ENCODE results near the gene KATNB1.

Gene KATNB1

DNA sequence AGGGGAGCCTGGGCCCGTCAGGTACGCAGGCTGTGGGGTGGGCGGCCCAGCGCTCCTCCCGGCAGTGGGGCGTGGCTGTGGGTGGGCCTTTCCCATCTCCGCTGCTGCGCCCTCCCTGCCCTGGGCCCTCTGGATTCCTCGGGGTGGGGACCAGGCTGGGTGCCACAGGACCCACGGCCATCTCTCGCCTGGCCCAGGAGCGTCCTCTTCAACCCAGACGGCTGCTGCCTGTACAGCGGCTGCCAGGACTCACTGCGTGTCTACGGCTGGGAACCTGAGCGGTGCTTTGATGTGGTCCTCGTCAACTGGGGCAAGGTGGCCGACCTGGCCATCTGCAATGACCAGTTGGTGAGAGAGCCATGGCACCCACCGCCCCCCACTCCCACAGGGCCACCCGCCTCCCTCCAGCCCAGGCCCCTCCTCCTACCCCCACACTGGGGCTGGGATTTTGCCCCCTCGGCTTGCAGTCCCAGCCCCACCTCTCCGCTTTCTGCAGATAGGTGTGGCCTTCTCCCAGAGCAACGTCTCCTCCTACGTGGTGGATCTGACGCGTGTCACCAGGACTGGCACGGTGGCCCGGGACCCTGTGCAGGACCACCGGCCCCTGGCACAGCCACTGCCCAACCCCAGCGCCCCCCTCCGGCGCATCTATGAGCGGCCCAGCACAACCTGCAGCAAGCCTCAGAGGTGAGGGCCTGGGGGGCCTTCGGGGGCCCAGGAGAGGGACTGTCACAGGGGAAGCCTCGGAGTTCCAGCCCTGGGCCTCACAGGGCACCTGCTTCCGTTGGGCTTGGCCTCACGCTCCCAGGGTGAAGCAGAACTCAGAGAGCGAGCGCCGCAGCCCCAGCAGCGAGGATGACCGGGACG is 17.2 kb downstream of the KATNB1 start:
- DNase-seq: no peak
- TF ChIP-seq CTCF (IDR thresholded peaks at IDR 0.05; ENCODE audit: low read length) (no peak), EZH2 (optimal IDR thresholded peaks at IDR 0.05; ENCODE audit: low read depth, low read length) (no peak), EZH2phosphoT487 (IDR thresholded peaks at IDR 0.05; ENCODE audit: low read length) (no peak)
- Histone ChIP-seq H3K4me1 (ENCODE audit: low read length) (no peaks in the 10 kb centered on the region), H3F3A (ENCODE audit: insufficient read depth, low read length) (no peaks in the 10 kb centered on the region), H3K4me2 (ENCODE audit: low read depth, low read length) (no peak overlapping the region), H3K36me3 (replicated peaks; ENCODE audit: insufficient read depth, low read length) (no peaks in the 10 kb centered on the region), H3K9me2 (replicated peaks; ENCODE audit: insufficient read depth, low read length) (no peaks in the 10 kb centered on the region), H3K27ac (ENCODE audit: low read length) (no peak overlapping the region), H3K4me3 (ENCODE audit: low read length) (no peak overlapping the region), H4K20me1 (ENCODE audit: insufficient read depth, low read length) (no peaks in the 10 kb centered on the region), H3K9ac (ENCODE audit: low read length) (no peak overlapping the region), H2AFZ (ENCODE audit: low read length) (no peak overlapping the region), H3K79me2 (ENCODE audit: low read length) (no peaks in the 10 kb centered on the region), H3K9me3 (replicated peaks; ENCODE audit: insufficient read depth, low read length) (no peaks in the 10 kb centered on the region), H3K27me3 (replicated peaks; ENCODE audit: insufficient read depth, low read length) (no peaks in the 10 kb centered on the region)

DNA sequence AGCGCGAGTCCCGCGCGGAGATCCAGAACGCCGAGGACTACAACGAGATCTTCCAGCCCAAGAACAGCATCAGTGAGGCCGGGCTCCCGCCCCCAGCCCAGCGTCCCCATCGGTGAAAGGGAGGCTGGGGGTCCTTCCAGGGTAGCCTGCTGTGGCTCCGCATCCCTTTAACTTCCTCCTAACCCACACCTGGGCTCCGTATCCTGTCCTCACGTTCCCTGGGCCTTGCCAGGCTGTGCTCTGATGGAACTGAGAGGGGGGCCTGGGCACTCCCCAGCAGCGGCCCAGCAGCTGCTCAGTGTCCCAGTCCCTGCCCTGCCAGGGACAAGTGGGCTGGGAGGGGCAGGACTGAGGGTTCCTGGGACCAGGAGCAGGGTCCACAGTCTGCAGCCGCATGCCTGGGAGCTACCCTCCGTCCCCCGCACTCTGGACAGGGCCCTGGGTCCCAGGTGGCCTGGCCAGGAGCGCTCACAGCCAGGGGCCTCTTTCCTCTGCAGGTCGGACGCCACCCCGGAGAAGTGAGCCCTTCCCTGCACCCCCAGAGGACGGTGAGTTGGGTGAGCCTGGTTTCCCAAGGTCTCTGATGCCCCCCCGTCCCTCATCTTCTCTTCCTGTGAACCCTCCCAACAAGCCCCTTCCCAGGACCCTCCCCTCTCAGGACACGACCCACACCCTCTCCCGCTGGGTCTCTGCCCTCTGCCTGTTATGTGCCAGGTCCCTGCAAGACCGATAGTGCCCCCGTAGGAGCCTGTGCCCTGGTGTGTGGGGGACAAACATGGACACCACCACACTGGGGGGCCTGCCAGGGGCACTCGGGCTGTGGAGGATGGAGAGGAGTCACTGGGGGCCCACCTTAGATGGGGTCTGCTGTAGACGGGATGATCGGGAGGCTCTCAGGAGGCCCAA is 18.1 kb downstream of the KATNB1 start:
- no peaks in the 10 kb centered on the region for H3K9me2 ChIP-seq (replicated peaks; ENCODE audit: insufficient read depth, low read length)
- H3K4me2 ChIP-seq (ENCODE audit: low read depth, low read length): no peak overlapping the region
- no peaks in the 10 kb centered on the region for H3K4me1 ChIP-seq (ENCODE audit: low read length)
- H3K9ac ChIP-seq (ENCODE audit: low read length): no peak overlapping the region
- H3K9me3 ChIP-seq (replicated peaks; ENCODE audit: insufficient read depth, low read length): no peaks in the 10 kb centered on the region
- no peak overlapping the region for H3K27ac ChIP-seq (ENCODE audit: low read length)
- no peaks in the 10 kb centered on the region for H4K20me1 ChIP-seq (ENCODE audit: insufficient read depth, low read length)
- TF ChIP-seq CTCF (IDR thresholded peaks at IDR 0.05; ENCODE audit: low read length) (no peak), EZH2 (optimal IDR thresholded peaks at IDR 0.05; ENCODE audit: low read depth, low read length) (no peak), EZH2phosphoT487 (IDR thresholded peaks at IDR 0.05; ENCODE audit: low read length) (no peak)
- DNase-seq: no peak
- no peaks in the 10 kb centered on the region for H3K36me3 ChIP-seq (replicated peaks; ENCODE audit: insufficient read depth, low read length)
- no peaks in the 10 kb centered on the region for H3K27me3 ChIP-seq (replicated peaks; ENCODE audit: insufficient read depth, low read length)
- H3F3A ChIP-seq (ENCODE audit: insufficient read depth, low read length): no peaks in the 10 kb centered on the region
- H3K79me2 ChIP-seq (ENCODE audit: low read length): no peaks in the 10 kb centered on the region
- no peak overlapping the region for H2AFZ ChIP-seq (ENCODE audit: low read length)
- H3K4me3 ChIP-seq (ENCODE audit: low read length): no peak overlapping the region

GRCh38 chr16:57754354-57755060 is 18.9 kb downstream of the KATNB1 start:
- Histone ChIP-seq H3K4me3 (ENCODE audit: low read length) (no peak overlapping the region), H3K36me3 (replicated peaks; ENCODE audit: insufficient read depth, low read length) (no peaks in the 10 kb centered on the region), H3K27ac (ENCODE audit: low read length) (no peak overlapping the region), H3K9ac (ENCODE audit: low read length) (no peak overlapping the region), H3K9me2 (replicated peaks; ENCODE audit: insufficient read depth, low read length) (no peaks in the 10 kb centered on the region), H2AFZ (ENCODE audit: low read length) (no peak overlapping the region), H4K20me1 (ENCODE audit: insufficient read depth, low read length) (no peaks in the 10 kb centered on the region), H3K4me1 (ENCODE audit: low read length) (no peaks in the 10 kb centered on the region), H3K9me3 (replicated peaks; ENCODE audit: insufficient read depth, low read length) (no peaks in the 10 kb centered on the region), H3K4me2 (ENCODE audit: low read depth, low read length) (no peak overlapping the region), H3K27me3 (replicated peaks; ENCODE audit: insufficient read depth, low read length) (no peaks in the 10 kb centered on the region), H3K79me2 (ENCODE audit: low read length) (no peaks in the 10 kb centered on the region), H3F3A (ENCODE audit: insufficient read depth, low read length) (no peaks in the 10 kb centered on the region)
- TF ChIP-seq EZH2 (optimal IDR thresholded peaks at IDR 0.05; ENCODE audit: low read depth, low read length) (no peak), CTCF (IDR thresholded peaks at IDR 0.05; ENCODE audit: low read length) (no peak), EZH2phosphoT487 (IDR thresholded peaks at IDR 0.05; ENCODE audit: low read length) (no peak)
- no peak for DNase-seq

Measured in MM.1S (cell line).